ENCODE data around the gene TREM2. TPM values are rescaled to one million over a fixed set of nuclear protein-coding genes. Genes with fewer than 3 reads are reported as not detected.
A peak's percentile ranks its signal among the peaks of the same experiment; 100 is the strongest.

TREM2 gene
- total RNA-seq, 1 donor from 2014 or later = 5.2 TPM

GRCh38 chr6:41156771-41157170 lies 6.1 kb downstream of the TREM2 start:
- intact Hi-C loops (cut with DNase I) = no loop called here
- Histone ChIP-seq H3K27ac (no peak overlapping the region), H3K27me3 (no peaks in the 10 kb centered on the region), H3K4me1 (no peaks in the 10 kb centered on the region), H3K4me3 (no peak overlapping the region), H3K9me3 (no peaks in the 10 kb centered on the region), H3K36me3 (no peaks in the 10 kb centered on the region)
- no peak for TF ChIP-seq POLR2AphosphoS5 (IDR thresholded peaks at IDR 0.05; ENCODE audit: insufficient read depth in 1 of 2, low read depth in 1 of 2)
- DNase-seq (ENCODE audit: extremely low spot score in 2 of 2) = peak in 1 of 2 donors; percentile 87

GRCh38 chr6:41156001-41156400 lies 6.9 kb downstream of the TREM2 start:
- Histone ChIP-seq H3K4me1 (no peaks in the 10 kb centered on the region), H3K27me3 (no peaks in the 10 kb centered on the region), H3K27ac (no peak overlapping the region), H3K4me3 (no peak overlapping the region), H3K36me3 (no peaks in the 10 kb centered on the region), H3K9me3 (no peaks in the 10 kb centered on the region)
- no peak for DNase-seq (ENCODE audit: extremely low spot score in 2 of 2)
- TF ChIP-seq CTCF (IDR thresholded peaks at IDR 0.05) (no peak), POLR2AphosphoS5 (IDR thresholded peaks at IDR 0.05; ENCODE audit: insufficient read depth in 1 of 2, low read depth in 1 of 2) (no peak), POLR2A (IDR thresholded peaks at IDR 0.05) (no peak)
- intact Hi-C loops (cut with DNase I) = no loop called here

GRCh38 chr6:41155132-41155805 lies 7.6 kb downstream of the TREM2 start:
- Histone ChIP-seq H3K27ac (no peak overlapping the region), H3K9me3 (no peaks in the 10 kb centered on the region), H3K4me1 (no peaks in the 10 kb centered on the region), H3K4me3 (no peak overlapping the region), H3K36me3 (no peaks in the 10 kb centered on the region), H3K27me3 (no peaks in the 10 kb centered on the region)
- intact Hi-C loops (cut with DNase I) = no loop called here
- DNase-seq (ENCODE audit: extremely low spot score in 2 of 2) = no peak
- TF ChIP-seq CTCF (IDR thresholded peaks at IDR 0.05) (no peak), POLR2AphosphoS5 (IDR thresholded peaks at IDR 0.05; ENCODE audit: insufficient read depth in 1 of 2, low read depth in 1 of 2) (no peak), POLR2A (IDR thresholded peaks at IDR 0.05) (no peak)

- Histone ChIP-seq H3K36me3 (no peaks in the 10 kb centered on the region), H3K27me3 (no peaks in the 10 kb centered on the region), H3K27ac (no peak within 1 kb of the TSS), H3K4me3 (no peak within 1 kb of the TSS), H3K4me1 (no peaks in the 10 kb centered on the region), H3K9me3 (no peaks in the 10 kb centered on the region)
- TF ChIP-seq CTCF (IDR thresholded peaks at IDR 0.05) (no peak), POLR2AphosphoS5 (IDR thresholded peaks at IDR 0.05; ENCODE audit: insufficient read depth in 1 of 2, low read depth in 1 of 2) (no peak), POLR2A (IDR thresholded peaks at IDR 0.05) (no peak)
- DNase-seq (ENCODE audit: extremely low spot score in 2 of 2) = no peak
- intact Hi-C loops (cut with DNase I) = no loop called here
These were observed 8.8 kb downstream of the TREM2 start, which contains the start of gene TREML1 for GRCh38 chr6:41153992-41154625. Gene TREML1, minus strand, starts transcription at chr6:41154347. Its CDS starts 59 bp downstream, at chr6:41154288.

- H3K4me3 ChIP-seq = no peak overlapping the region
- no peak for DNase-seq (ENCODE audit: extremely low spot score in 2 of 2)
- H3K4me1 ChIP-seq = no peaks in the 10 kb centered on the region
- TF ChIP-seq POLR2A (IDR thresholded peaks at IDR 0.05) = no peak
- no peak for TF ChIP-seq POLR2AphosphoS5 (IDR thresholded peaks at IDR 0.05; ENCODE audit: insufficient read depth in 1 of 2, low read depth in 1 of 2)
- no peak for TF ChIP-seq CTCF (IDR thresholded peaks at IDR 0.05)
- H3K9me3 ChIP-seq = no peaks in the 10 kb centered on the region
- no peaks in the 10 kb centered on the region for H3K27me3 ChIP-seq
- H3K36me3 ChIP-seq = no peaks in the 10 kb centered on the region
- H3K27ac ChIP-seq = no peak overlapping the region
- intact Hi-C loops (cut with DNase I) = no loop called here
These were observed 9.5 kb downstream of the TREM2 start for GRCh38 chr6:41153451-41153850.
